Spinal cord (tissue), 10 donors: Measurements from ENCODE around the gene SMIM11. TPM values are rescaled to one million over a fixed set of nuclear protein-coding genes. Genes with fewer than 3 reads are reported as not detected.
"Not testable (repeated sequence)": the region's sequence is repeated elsewhere in the genome, so short reads cannot be mapped to it uniquely, and the experiment has no call there.

Experiments
- DNase-seq, 6 donors: peaks; one replicate each; pipeline versions ENCODE4 v3.0.0 to v3.0.0-alpha.2; 2013 to 2015; ENCODE audit warnings: low spot score in 6 of 6, low read depth in 4 of 6
- H3K27ac ChIP-seq: one replicate; pipeline ENCODE4 v1.5.1; 2013; ENCODE audit warnings: low read depth, low read length, control low read depth
- H3K27me3 ChIP-seq: one replicate; pipeline ENCODE4 v1.6.1; 2013; ENCODE audit warnings: low read length; ENCODE audit not compliant: control insufficient read depth, insufficient read depth
- H3K36me3 ChIP-seq: one replicate; pipeline ENCODE4 v1.6.1; 2013; ENCODE audit warnings: low read length; ENCODE audit not compliant: control insufficient read depth, insufficient read depth
- H3K4me1 ChIP-seq: one replicate; pipeline ENCODE4 v1.6.1; 2013; ENCODE audit warnings: low read length; ENCODE audit not compliant: control insufficient read depth, insufficient read depth
- H3K4me3 ChIP-seq: one replicate; pipeline ENCODE4 v1.5.1; 2013; ENCODE audit warnings: low read depth, low read length, control low read depth
- H3K9me3 ChIP-seq: one replicate; pipeline ENCODE4 v1.6.1; 2013; ENCODE audit warnings: low read length; ENCODE audit not compliant: control insufficient read depth, insufficient read depth
- WGBS: methylation state at CpG from one replicate; pipeline ENCODE4 v1.1.5; 2013; ENCODE audit warnings: missing lambda C conversion rate; ENCODE audit not compliant: insufficient coverage; 5-methylcytosine and 5-hydroxymethylcytosine counted together
- long read RNA-seq, 4 donors: transcript quantifications; one replicate each; lab custom pipeline, GENCODE V29; 2026
- polyA plus RNA-seq, 2 donors: library from polyadenylated mRNA; unstranded; fragments of 120-200 nt; gene quantifications; one replicate each; pipeline ENCODE4 v1.2.1, GENCODE V29; 2013; ENCODE audit not compliant: insufficient read length in 2 of 2
- total RNA-seq, 2 donors: library from RNA; depleted of rRNA in 1 of 2; stranded (reverse); fragments of 120-200 nt in 1 of 2; fragments of >200 nt in 1 of 2; gene quantifications; one replicate each; pipeline versions ENCODE4 v1.2.3 to v1.2.4, GENCODE V29; 2013 to 2014
- donor health status: healthy.

Gene SMIM11
- 10 to 100 TPM; 11.9 to 39.6 TPM for total RNA-seq
- 10 to 100 TPM in 1 of 2 donors, 1 to 10 TPM in 1; 9.8 to 12.4 TPM for polyA plus RNA-seq
- long read RNA-seq, donor 1, transcript SMIM11A-201 (4 exons, 850 nt): major isoform, 6 of 22 reads
- long read RNA-seq, donor 1, partial matches to known transcripts: 11 of 22 reads
- long read RNA-seq, donor 1, other reads (novel, unspliced or antisense): 0 of 22 reads
- long read RNA-seq, donor 2, partial matches to known transcripts: 0 of 4 reads
- long read RNA-seq, donor 2, other reads (novel, unspliced or antisense): 0 of 4 reads
- long read RNA-seq, donor 3, transcript SMIM11A-201 (4 exons, 850 nt): major isoform, 5 of 11 reads
- long read RNA-seq, donor 3, partial matches to known transcripts: 6 of 11 reads
- long read RNA-seq, donor 3, other reads (novel, unspliced or antisense): 0 of 11 reads
- long read RNA-seq, donor 4, transcript SMIM11A-201 (4 exons, 850 nt): major isoform, 7 of 28 reads
- long read RNA-seq, donor 4, partial matches to known transcripts: 20 of 28 reads
- long read RNA-seq, donor 4, other reads (novel, unspliced or antisense): 0 of 28 reads

GRCh38 chr21:34374940-34375618, at the start of gene SMIM11:
Gene SMIM11, plus strand, starts transcription at chr21:34375507. Its CDS starts 3,998 bp downstream, at chr21:34379505.
- H3K4me1 ChIP-seq, DNase-seq, H3K9me3 ChIP-seq, H3K36me3 ChIP-seq, H3K4me3 ChIP-seq, H3K27ac ChIP-seq, H3K27me3 ChIP-seq: not testable (repeated sequence)
- WGBS: no CpG with 5 or more reads among the region's 49 CpGs

- no peak for DNase-seq
- Histone ChIP-seq H3K4me3 (no peak overlapping the region), H3K27ac (no peak overlapping the region), H3K36me3 (no peaks in the 10 kb centered on the region), H3K4me1 (peaks cover 3% of the 10 kb centered on the region), H3K27me3 (no peaks in the 10 kb centered on the region), H3K9me3 (no peaks in the 10 kb centered on the region)
- WGBS: 89% methylated on average over 7 of the region's 8 CpGs
Observed at GRCh38 chr21:34330055-34330454, 45.3 kb upstream of the SMIM11 start.

GRCh38 chr21:34331726-34332125, 43.6 kb upstream of the SMIM11 start:
- Histone ChIP-seq H3K4me3 (no peak overlapping the region), H3K9me3 (no peaks in the 10 kb centered on the region), H3K36me3 (no peaks in the 10 kb centered on the region), H3K27ac (no peak overlapping the region), H3K27me3 (no peaks in the 10 kb centered on the region), H3K4me1 (peaks cover 3% of the 10 kb centered on the region)
- WGBS: 92% methylated on average over 4 of the region's 5 CpGs
- no peak for DNase-seq

GRCh38 chr21:34332347-34332746, 43.0 kb upstream of the SMIM11 start:
- no peak overlapping the region for H3K27ac ChIP-seq
- no peak for DNase-seq
- no peaks in the 10 kb centered on the region for H3K36me3 ChIP-seq
- WGBS: 100% methylated on average over 2 of the region's 6 CpGs
- H3K27me3 ChIP-seq: no peaks in the 10 kb centered on the region
- peaks cover 3% of the 10 kb centered on the region for H3K4me1 ChIP-seq
- no peak overlapping the region for H3K4me3 ChIP-seq
- H3K9me3 ChIP-seq: no peaks in the 10 kb centered on the region

GRCh38 chr21:34333121-34333739, 42.1 kb upstream of the SMIM11 start:
- Histone ChIP-seq H3K27ac (no peak overlapping the region), H3K4me1 (peaks cover 3% of the 10 kb centered on the region), H3K27me3 (no peaks in the 10 kb centered on the region), H3K4me3 (no peak overlapping the region), H3K9me3 (no peaks in the 10 kb centered on the region), H3K36me3 (no peaks in the 10 kb centered on the region)
- 71% methylated on average over 6 of the region's 13 CpGs for WGBS
- no peak for DNase-seq

- H3K4me1 ChIP-seq: peaks cover 3% of the 10 kb centered on the region
- no peak overlapping the region for H3K27ac ChIP-seq
- H3K36me3 ChIP-seq: no peaks in the 10 kb centered on the region
- H3K27me3 ChIP-seq: no peaks in the 10 kb centered on the region
- DNase-seq: peak in 1 of 6 donors; percentile 27
- no peak overlapping the region for H3K4me3 ChIP-seq
- H3K9me3 ChIP-seq: no peaks in the 10 kb centered on the region
- 36% methylated on average over 5 of the region's 6 CpGs for WGBS
Observed at GRCh38 chr21:34335316-34335715, 40.0 kb upstream of the SMIM11 start.

GRCh38 chr21:34336245-34336644, 39.1 kb upstream of the SMIM11 start:
- no peaks in the 10 kb centered on the region for H3K36me3 ChIP-seq
- no peak overlapping the region for H3K4me3 ChIP-seq
- no peak for DNase-seq
- H3K27me3 ChIP-seq: no peaks in the 10 kb centered on the region
- no peak overlapping the region for H3K27ac ChIP-seq
- peaks cover 3% of the 10 kb centered on the region for H3K4me1 ChIP-seq
- 74% methylated on average over 4 of the region's 5 CpGs for WGBS
- no peaks in the 10 kb centered on the region for H3K9me3 ChIP-seq

GRCh38 chr21:34336756-34337391, 38.4 kb upstream of the SMIM11 start:
- Histone ChIP-seq H3K4me1 (peaks cover 3% of the 10 kb centered on the region), H3K27me3 (no peaks in the 10 kb centered on the region), H3K4me3 (no peak overlapping the region), H3K9me3 (no peaks in the 10 kb centered on the region), H3K27ac (no peak overlapping the region), H3K36me3 (no peaks in the 10 kb centered on the region)
- no peak for DNase-seq
- WGBS: 86% methylated on average over 12 of the region's 13 CpGs

- no peak overlapping the region for H3K4me3 ChIP-seq
- peaks cover 9% of the 10 kb centered on the region for H3K4me1 ChIP-seq
- WGBS: 82% methylated on average over 3 of the region's 6 CpGs
- no peak overlapping the region for H3K27ac ChIP-seq
- no peak for DNase-seq
- H3K9me3 ChIP-seq: no peaks in the 10 kb centered on the region
- no peaks in the 10 kb centered on the region for H3K27me3 ChIP-seq
- H3K36me3 ChIP-seq: no peaks in the 10 kb centered on the region
Observed at GRCh38 chr21:34337741-34338140, 37.6 kb upstream of the SMIM11 start.
